ENCODE data around the gene FBXO41.

The FBXO41 gene

DNA sequence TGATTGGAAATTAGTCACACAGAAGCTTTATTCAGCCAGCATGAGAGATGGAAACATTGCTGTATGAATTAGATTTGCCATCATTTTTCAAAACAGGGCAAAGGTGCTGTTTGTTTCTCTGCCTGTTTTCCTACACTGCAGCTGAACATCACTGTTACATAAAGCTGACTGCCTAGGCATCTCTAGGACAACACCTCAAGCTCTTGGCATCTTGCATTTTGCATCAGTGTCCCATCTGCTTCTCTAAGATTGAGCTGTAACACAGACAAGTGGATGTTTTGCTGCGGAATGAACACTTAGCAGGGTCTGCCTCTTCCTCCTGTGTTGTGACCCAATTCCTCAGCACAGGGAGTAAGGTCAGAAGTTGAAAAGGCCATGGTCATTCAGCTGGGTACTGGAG is 45.3 kb downstream of the FBXO41 start:
- no peak for DNase-seq

DNA sequence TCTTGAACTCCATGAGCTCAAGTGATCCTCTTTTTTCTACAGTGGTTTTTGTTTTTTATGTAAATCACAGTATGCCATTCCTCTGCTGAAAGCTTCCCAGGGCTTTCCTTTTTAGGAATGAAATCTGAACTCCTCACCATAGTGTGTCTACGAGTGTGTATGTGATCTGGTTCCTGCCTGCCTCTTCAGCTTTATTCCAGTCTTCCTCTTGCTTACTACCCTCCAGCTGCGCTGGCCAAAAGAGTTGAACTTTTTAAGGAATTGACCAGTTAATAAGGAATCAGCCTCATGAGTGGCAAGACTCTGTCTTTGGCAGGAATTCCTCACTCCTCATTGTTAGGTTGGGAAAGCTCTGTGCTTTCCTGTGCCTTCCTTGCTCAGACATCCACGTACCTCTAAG is 46.1 kb downstream of the FBXO41 start:
- DNase-seq, result no peak

DNA sequence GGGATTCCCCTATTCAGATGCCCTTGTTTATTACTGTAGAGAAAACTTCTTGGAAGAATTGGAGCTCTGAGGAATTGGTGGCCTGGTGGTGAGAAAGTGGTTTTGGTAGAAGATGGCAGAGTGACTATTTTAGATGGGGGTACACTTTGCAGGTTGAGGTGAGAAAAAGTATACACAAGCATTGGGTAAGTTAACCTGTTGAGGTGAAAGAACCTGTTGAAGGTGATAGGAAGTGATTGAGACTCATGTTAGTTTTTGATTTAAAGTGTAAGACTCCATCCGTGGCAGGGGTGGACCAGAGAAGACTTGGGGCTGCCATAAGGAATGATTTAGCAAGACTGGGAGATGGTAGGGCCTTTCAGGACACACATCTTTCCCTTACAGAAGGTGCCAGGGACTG is 47.1 kb downstream of the FBXO41 start:
- no peak for DNase-seq

DNA sequence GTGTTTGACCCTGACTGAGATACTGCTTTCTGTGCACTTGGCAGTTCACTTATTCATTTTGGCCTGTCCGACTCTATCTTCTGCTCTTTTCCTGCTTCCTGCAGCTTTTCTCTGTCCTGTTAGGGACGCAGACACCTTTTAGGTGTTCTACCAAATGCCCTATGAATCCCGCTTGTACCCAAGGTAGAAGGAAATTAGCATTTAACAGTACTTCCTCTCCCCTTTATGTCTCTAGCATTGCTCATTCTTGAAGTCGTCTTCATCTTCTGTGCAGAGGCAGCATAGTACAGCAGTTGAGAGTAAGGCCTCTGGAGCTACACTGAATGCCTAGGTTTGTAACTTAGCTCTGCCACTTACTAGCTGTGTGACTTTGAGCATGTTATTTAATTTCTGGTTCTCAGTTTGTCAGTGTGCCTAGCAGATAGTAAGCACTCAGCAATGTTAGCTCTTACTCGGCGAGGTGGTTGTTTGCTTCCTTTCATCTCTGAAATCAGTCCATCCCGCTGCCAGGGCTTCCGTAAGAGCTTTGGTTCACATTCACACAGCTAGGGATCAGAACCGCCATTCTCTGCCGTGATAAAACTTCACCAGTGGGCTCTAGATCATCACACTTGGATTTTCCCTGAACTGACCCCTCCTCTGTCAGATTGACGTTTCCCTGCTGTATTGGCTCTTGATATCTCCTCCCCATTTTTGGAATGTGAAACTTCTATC is 48.8 kb downstream of the FBXO41 start:
- no peak for DNase-seq

DNA sequence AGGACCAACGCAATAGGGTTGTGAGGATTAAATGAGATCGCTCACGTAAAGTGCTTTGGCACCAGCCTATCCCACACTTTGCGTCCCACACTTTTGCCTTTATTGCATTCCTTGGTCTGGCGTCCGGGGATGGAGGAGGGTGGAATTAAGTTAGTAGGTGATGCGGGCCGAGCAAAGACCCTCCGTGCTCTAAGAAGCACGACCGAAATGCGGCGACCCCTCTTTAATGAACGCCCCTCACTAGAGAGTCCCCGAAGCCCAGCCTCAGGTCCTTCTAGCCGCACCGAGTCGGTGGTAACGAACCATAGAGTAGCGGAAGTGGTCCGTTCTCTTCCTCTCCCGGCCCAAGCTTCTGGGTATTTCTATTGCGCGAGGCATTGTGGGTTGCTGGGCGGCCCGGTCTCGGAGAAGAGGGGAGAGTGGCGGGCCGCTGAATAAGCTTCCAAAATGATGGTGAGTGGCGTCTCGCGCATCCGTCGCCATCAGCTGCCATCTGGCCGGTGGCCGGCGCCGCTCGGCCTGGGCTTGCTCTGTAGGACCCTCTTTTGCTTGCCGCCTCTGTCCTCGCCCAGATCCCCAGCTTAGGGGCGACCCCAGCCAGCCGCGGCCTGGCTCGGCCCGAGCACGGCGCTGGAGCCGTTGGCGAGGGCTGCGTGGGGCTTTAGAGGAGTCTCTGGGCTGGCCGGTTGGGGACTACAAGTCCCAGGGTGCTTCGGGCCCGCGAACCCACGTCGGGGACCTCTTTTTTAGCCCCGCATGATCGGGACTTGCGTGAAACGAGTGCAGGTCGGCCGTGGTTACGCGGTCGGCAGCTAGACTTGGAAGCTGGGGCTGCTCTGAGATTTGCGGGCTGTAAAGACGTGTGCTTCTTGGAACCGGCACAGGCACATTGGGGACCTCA is 50.1 kb downstream of the FBXO41 start, which contains the start of gene CCT7:
CCT7 (plus strand) TSS at position 377 of the 901 bp plus-strand sequence; CDS start at position 448, 71 bp downstream.
- peak; percentile 89 for DNase-seq

DNA sequence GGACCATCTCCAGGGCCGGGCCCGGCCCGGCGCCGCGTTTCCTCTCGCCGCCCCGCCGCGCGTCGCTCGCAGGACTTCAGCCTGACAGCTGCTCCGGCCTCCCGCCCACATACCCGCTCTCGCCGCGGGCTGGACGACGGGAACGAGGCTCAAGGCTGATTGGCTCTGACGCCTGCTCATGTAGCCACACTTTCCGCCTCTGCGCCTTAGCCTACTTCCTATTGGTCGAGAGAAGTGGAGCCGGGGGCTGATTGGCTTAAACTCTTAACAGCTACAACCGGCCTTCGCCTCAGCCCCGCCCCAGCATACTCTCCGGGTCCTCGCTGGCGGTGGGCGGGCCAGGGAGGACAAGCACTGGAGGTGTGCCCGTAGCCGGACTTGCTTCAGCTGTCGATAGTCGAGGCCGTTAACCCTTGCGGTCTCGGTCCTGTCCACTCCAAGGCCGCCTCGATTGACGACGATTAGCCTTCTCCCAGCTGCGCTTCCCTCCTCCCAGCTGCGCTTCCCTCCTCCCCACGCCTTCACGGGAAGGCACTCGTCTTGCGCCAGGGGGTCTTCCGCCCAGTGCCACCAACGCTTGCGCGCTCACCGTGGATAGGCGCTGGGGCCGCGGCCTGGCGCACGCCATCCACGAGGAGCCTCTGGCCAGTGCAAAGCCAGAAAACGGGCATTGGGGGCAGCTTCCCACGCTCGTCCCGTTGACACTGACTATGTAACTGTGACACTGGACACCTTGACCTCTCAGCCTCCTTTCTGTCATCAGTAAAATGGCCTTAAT is 50.9 kb downstream of the FBXO41 start, which contains the start of gene PRADC1:
PRADC1 (minus strand) TSS at position 86 of the 778 bp plus-strand sequence; CDS start at position 7, 79 bp downstream.
- peak; percentile 96 for DNase-seq

DNA sequence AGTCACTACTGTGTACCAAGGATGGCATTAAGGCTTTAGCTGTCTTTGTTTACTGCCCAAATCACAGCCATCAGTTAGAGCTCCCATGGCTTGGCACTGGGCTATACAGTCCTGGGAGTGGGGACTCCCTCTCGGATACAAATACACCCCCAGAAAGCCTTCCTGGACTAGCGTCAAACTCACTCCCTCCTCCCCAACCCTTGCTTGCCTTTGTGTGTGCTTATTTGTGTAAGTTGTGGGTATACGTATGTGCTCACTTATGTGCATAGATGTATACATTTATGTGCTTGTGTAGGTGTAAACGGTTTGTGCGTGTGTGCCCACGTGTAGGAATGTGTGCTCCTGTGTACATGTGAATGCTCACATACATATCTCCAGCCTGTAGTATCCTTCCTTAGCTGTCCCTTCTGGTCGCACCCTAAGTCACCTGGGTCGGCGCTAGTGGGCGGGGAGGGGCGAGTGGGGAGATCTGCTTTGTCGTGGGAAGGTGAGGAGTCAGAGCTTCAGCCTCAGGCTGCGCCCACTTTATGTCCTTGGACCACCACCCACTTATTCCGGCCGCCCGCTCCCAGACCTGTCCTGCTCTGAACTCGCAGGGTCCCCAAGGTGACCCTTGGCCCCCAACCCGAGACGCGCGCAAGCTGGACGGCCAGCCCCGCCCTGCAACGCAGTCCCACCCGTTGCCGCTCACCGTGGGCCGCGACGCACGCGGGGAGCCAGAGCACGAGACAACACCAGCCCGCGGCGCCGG is 51.7 kb downstream of the FBXO41 start:
- DNase-seq, result peak; percentile 33

DNA sequence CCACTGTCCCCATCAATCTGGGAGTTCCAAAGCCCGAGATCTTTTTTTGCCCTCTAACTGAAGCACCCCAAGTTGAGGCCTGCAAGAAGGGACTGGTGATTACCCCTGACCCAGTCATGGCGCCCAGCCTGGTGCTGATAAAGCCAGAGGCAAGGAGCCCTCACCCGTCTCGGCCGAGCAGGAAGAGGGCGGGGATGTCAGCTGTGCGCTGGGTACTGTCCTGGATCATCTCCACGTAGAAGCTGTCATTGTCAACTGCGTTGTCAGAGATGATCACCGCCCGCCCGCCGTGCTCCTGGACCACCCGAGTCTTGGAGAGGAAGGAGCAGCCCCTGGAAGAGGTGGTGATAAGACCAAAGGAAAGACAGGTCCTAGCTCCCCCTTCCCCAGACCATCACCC is 55.6 kb downstream of the FBXO41 start:
- DNase-seq, result no peak

DNA sequence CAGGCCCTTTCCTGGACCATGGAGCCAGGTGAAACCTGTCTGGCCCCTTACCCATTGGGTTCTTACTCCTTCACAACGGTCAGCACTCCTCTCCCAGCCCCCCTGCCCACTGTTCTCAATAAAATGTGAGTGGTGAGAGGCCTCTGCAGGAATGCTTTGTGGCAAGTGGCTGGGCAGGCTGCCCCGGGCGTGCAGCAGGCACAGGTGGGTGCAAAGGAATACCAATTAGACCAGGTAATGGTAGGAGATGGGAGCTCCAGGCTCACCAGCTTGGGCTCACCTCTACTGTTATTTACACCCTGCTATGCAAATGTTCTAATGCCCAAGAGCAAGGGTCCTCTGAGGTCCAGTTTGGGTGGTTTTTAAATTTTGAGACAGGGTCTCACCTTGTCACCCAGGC is 57.2 kb downstream of the FBXO41 start:
- no peak for DNase-seq

DNA sequence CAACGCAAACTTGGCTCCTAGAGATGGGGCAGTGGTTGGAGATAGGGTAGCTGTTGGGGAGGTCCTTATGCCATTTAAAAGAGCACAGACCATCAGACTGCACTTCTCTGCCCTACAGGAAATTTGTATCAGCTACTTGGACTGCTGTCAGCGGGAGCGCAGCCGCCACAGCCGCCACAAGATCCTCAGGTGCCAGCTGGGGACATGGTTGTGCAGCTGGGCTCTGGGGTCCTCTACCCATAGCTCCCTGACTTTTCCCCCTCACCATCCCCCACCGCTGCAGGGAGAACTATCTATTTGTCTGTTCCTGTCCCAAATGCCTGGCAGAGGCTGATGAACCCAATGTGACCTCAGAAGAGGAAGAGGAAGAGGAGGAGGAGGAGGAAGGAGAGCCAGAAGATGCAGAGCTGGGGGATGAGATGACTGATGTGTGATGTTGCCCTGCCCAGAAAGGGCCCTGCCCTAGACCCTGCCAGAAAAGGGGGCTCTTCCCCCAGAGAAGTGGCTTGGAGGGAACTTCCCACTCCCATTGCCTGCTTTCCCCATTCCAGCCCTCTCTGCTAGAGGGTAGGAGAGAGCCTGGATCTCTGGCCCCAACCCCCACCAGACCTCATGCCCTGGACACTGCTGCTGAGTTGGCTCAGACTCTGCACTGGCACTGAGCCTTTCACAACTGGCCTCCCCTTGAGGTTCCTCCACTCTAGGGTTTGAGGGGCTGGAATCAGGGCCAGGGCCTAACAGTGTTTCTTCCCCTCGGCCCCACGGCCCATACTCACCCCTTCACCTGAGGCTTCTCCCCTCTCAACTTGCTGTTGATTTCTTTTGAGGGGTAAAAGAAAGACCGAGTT is 58.5 kb downstream of the FBXO41 start:
- no peak for DNase-seq

DNA sequence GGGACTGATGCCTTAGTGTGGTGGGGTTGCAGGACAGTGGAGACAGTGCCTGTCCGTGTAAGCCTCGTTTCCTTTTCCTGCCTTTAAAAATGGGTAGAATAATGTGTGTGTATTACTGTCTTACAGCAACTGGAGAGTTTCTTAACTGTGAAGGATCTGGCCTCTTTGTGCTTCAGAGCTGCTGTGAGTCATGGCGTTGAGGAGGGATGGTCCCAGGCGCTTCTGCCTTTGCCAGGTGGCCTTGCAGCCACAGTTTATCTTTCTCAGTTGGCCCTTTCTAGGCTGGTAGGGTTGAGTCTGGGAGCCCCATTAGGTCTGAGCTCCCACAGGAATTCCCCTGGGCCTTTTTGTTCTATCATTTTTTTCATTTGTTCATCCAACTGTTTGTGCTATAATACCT is 60.5 kb downstream of the FBXO41 start:
- DNase-seq, result no peak

DNA sequence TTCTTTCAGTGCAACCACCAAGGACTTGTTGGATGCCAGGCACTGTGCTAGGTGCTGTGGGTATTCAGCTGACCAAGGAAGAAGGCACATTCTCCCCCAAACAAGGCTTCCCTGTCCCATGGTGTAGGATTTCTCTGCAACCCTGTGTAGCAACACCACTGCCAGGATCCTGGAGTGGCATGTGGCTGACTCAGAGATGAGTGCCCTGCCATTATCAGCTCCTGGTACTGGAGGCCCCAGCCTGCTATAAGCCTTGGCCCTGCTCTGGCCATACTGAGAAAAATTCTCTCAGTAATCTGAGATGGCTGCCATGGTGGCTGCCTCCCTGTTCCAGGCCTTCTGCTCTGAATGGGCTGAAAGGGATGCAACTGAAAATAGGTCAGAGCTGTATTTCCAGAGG is 66.0 kb downstream of the FBXO41 start:
- no peak for DNase-seq

DNA sequence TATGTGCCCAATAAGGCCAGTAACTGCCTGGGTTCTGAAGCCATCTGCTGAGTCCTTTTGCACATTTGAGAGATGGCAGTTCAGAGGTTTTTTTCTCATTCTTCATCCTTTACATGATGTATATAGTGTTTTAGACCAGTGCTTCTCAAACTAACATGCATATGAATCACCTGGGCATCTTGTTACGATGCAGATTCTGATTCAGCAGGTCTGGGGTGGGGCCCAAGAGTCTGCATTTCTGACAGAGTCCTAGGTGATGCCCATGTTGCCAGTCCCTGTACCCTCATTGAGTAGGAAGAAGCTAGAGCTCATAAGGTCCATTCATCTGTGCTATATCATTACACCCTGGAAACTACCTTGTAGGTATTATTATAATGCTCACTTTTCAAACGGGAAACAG is 66.5 kb downstream of the FBXO41 start:
- no peak for DNase-seq

DNA sequence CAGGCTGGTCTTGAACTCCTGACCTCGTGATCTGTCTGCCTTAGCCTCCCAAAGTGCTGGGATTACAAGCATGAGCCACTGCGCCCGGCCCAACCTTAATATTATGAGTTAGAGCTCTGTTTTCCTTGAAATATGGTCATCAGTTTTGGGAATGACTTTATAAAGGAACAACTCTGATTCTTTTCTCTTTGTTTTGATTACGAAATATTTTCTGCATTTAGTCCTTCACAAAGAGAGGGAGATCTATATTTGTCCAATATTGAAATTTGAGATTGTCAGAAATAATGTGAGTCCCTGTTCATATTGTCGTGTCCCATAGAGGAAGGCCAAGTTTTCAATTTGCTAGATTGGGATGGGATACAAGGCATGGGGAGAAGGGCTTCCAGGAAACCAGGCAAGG is 67.1 kb downstream of the FBXO41 start:
- DNase-seq, result no peak

DNA sequence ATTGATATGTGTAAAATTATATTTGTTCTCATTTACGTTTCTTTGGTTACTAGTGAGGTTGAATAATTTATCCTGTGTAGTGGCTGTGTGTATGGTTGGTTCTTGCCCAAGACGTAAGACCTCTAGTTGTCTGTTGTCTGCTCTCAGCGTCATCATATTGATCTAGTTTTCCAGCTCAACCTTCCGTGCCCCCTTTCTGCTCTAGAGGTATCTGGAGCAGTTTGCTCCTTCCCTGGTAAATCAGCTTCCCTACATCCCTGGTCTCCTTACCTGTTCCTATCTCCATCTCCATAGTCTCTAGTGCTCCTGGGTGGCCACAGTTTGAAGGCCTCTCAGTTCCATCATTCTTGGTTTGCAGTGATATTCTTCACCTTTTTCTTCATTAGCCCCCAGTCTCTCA is 69.0 kb downstream of the FBXO41 start:
- DNase-seq, result no peak

DNA sequence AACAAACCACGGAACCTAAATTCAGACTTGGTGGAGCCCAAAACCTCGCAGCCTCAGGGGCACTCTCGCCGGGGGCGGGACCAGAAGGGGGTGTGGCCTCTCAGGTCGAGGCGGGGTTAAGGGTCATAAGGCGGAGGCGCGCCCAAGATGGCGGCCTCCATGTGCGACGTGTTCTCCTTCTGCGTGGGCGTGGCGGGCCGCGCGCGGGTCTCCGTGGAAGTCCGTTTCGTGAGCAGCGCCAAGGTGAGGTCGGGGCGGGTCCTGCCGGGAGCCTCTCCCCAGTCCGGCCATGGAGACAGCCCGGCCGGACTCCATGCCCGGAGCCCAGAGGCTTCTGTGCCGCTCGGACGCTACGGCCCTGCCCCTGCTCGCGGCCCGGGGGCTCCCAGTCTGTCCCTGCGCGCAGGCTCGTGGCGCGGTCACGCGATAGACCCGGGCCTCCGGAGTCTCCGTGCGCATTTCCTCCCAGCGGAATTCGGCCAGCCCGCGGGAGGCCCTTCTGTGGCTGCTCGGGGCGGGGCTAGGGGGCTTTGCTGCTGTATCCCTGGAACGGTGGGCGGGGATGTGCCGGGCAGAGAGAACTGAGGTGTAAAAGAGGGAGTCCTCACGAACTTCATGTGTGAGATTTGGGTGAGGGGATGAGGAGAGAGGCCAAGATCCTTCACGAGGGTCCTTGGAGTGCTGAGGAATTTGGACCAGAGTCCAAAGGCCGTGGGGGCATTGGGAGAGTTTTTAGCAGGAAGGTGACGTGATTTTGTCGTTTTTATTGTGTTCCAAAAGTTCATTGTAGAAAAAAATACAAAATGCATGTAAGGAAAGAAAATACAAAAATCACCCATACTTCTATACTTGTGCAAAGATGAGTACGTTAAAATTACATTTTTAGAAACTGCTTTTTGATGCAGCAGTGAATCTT is 69.9 kb downstream of the FBXO41 start, which contains the start of gene SMYD5:
SMYD5 (plus strand) TSS at position 126 of the 916 bp plus-strand sequence; CDS start at position 148, 22 bp downstream.
- DNase-seq, result peak; percentile 93

DNA sequence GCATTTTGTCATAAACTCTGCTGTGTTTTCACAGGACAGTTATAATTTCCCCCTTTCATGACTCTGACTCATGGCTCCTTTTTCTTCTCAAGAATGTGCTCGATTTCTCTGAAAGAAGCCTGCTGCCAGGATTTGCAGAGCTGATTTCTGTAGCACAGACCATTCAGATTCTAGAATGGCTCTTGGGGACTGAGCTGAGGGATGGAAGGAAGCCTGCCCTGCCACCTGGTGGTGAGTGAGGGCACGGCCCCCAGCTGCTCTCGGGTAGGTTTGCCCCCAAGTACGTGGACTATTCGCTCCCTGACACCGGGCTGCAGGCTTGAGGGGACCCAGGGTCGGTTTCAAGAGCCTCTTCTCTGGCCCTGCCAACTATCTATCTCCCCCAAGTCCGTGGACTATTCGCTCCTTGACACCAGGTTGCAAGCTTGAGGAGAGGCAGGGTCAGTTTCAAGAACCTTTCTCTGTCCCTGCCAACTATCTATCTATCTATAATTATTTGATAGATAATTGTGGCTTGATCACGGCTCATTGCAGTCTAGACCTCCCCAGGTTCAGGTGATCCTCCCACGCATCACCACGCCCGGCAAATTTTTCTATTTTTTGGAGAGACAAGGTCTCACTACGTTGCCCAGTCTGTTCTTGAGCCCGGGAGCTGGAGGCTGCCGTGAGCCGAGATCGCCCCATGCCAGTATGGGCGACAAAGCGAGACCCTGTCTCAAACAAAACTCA is 71.7 kb downstream of the FBXO41 start:
- DNase-seq, result peak; percentile 78

DNA sequence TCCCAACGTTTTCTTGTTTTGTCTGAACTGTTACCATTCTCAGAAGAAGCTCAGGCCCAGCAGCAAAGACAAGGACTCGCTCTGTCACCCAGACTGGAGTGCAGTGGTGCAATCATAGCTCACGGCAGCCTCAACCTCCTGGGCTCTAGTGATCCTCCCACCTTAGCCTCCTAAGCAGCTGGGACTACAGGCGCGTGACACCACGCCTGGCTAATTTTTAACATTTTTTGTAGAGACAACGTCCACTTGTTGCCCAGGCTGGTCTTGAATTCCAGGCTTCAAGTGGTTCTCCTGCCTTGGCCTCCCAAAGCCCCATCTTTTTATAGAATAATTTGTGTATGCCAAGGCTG is 72.2 kb downstream of the FBXO41 start:
- DNase-seq, result no peak

DNA sequence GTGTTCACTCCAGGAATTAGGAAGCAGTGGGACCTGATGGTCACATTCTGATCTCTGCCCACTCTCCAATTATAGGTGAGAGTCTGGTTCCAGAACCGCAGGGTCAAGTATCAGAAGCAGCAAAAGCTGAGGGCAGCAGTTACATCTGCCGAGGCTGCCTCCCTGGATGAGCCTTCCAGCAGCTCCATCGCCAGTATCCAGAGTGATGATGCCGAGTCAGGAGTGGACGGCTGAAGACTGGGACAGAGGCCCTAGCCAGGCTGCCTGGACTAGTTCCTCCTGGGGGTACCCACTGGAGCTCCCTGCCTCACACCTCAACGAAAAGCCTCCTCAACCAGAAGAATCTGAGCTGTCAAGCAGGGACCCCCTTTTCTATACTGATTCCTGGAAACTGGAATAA is 73.6 kb downstream of the FBXO41 start:
- no peak for DNase-seq

DNA sequence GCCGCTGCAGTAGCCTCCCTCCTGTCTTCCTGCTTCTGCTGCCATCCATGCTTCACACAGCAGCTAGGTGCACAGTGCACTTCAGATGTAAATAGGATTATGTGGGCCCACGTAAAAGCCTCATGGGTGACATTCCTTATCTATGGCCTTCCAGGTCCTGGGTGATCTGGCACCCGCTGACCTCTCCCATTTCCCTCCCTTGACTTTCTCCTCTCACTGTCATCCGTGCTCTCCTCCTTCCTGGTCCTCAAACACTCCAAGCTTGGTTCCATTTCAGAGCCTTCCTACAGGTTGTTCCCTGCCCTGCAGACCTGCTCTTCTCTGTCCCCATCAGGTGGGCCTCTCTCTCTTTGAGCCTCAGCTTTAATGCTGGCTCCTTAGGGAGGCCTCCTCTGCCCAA is 74.3 kb downstream of the FBXO41 start:
- DNase-seq, result no peak

All from stimulated activated CD4-positive, alpha-beta T cell treated with anti-CD3 and anti-CD28 coated beads, Interleukin-1b, Interleukin-23, amount 100 ng/mL, for 48 hours (primary cell).